GM19372 (cell line): Measurements from ENCODE around the gene SLIT3.

ENCODE experiments used
- ATAC-seq: cut with Tn5 transposase; IDR thresholded peaks from one replicate; pipeline ENCODE4 v1.9.1; 2021; ENCODE audit warnings: mild to moderate bottlenecking, low read depth, moderate library complexity; ENCODE audit not compliant: unreplicated experiment

The SLIT3 gene

DNA sequence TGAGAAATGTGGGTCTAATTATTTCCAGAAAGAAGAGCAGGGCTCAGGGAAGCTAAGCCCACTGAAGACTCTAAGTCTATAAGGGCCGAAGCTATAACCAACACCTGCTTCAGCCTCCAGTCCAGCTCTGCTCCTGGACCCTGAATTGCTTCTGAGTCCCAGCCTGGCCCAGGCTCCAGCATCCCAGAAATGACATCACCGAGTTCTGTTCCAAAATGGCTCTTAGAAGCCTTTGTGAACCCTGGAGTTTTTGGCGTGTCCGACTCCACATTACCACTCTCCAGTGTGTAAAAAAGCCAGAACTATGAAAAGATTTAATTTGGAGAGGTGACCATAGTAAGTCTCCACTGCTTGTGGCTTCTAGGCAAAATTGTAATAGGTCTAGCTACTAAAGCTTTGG is 289.9 kb downstream of the SLIT3 start:
- no peak for ATAC-seq

DNA sequence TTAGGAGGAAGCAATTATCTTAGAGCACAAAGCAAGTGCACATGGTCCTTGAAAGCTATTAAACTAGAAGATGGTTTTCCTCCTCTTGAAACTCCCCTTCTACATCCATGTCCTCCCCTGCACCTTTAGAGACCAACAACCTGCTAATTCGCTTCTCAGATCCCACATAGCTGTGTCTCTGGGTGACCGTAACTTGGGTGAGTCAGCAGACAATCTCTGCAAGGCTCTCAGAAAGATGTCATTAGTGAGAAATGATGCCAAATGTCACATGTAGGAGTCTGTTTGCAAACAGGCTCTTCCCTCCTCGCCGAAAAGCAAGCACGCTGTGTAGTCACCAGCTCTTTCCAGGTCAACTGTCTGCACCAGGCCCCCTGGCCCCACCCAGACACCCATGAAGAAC is 291.8 kb downstream of the SLIT3 start:
- ATAC-seq = no peak

DNA sequence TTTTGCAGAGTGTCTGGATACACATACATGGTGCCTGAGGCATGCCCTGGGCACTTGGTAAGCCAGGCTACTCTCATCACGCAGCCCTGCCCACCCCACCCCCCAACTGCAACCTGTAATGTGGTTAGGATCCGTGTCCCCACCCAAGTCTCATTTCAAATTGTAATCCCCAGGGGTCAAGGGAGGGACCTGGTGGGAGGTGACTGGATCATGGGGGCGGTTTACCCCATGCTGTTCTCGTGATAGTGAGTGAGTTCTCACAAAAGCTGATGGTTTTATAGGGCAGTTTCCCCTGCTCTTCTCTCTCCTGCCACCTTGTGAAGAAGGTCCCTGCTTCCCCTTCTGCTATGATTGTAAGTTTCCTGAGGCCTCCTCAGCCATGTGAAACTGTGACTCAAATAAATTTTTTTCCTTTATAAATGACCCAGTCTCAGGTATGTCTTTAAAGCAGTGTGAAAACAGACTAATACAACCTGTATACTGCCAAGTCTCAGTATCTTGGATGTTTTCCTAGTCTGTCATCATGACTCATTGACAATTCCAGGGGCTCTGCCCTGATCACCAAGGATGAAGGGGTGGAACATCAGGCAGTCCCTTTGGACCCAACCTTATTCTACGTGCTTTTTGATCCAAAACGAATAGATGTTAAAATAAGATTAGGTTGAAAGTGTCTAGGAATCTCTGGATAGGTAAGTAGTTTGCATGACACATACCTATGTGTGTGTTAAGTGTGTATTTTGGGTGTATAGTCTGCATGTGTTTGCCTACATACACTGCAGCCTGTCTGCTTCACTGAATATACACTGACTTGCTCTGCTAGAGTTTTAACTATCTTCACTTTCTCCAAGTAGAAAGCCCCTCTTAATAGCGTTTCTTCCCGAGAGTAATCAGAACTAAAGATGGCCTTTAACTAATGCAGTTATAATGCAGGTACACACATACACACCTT is 293.8 kb downstream of the SLIT3 start:
- ATAC-seq = no peak

DNA sequence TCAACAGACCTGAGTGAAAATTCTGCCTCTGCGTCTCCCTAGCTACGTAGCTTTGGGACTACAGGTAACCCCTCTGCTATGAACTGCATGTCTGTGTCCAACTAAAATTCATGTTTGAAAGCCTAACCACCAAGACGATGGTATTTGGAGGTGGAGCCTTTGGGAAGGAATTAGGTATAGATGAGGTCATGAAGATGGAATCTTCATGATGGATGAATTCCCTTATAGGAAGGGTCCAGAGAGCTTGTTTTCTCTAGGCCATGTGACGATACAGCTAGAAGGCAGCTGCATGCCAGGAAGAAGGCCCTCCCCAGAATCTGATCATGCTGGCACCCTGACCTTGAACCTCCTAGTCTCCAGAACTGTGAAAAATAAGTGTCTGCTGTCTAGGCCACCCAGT is 296.4 kb downstream of the SLIT3 start:
- no peak for ATAC-seq

DNA sequence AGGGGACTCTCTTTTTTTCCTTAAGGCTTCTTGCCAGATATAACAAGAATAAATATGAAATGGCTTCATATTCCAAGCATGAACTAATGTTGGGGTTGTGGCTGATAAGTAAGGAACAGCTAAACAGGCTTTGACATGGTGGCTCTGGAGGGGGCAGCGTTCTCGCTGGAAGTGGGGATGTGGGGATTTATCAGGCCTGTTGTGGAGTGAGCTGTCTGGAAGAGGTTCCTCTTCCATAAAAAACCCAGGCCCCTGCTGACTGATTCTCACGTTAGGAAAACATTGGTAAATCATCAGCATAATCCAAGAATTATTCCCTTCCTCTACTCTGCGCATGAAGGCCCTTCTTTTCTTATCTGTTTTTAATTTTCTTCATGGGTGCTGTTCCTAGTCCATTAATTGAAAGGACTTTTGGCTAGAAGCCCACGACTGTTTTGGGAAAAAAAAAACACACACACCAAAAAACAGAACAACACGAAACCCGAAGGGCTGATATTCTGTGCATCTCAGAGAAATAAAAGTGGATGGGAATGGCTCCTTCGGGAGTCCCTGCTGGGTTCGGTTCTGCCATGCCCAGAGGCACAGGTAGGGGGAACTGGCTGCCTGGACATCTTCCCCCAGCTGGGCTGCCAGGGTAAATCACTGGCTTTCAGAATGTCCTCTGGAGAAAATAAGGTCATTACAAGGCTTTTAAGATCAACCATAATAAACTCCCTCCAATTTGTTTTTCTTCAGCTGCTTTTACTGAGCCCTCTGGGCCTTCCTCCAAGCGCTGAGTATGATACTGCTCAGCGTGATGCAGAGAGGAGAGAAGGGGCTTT is 297.0 kb downstream of the SLIT3 start:
- ATAC-seq = no peak

DNA sequence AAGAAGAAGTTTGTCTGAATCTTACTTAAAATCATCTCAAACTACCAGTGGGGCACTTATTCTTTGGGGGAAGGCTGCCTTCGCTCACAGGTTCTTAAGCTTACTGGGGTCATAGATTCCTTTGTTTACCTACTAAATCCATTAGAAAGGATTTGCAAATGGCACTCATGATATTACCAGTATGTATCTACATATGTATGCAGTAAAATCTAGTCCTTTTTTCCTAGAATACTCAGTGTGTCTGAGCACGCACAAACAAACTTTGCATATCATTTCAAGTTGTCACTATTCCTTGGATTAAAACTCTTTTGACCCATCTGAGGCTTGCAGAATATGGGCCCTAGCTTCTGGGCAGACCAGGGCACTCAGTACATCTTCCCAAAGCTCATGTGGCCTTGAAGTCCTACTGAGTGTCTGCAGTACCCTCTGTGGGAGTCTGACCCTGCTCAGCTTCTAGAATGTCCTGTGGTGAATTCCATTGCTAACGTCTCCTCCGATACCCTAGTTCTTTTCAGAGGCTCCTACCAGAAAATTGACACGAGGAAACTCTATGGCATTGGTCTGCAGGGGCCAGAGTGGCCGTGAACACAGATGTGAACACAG is 297.9 kb downstream of the SLIT3 start:
- ATAC-seq = no peak

DNA sequence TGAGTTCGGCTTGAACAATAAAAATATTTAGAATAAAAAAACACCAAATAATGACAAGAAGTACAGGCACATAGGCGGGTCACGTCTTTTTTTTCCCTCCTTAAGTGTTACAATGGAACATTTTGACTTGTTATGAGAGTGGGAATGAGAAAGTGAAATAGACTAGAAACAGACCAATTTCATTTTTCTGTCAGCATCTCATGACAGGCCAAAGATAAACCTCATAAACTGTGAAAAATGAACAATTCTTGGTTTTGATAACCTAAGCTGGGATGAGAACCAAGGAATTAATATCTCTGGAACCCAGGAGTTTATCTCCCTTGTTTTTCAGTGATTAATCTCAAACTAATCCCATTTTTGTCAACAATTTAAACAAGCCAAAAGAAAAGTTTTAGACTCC is 299.5 kb downstream of the SLIT3 start:
- no peak for ATAC-seq

DNA sequence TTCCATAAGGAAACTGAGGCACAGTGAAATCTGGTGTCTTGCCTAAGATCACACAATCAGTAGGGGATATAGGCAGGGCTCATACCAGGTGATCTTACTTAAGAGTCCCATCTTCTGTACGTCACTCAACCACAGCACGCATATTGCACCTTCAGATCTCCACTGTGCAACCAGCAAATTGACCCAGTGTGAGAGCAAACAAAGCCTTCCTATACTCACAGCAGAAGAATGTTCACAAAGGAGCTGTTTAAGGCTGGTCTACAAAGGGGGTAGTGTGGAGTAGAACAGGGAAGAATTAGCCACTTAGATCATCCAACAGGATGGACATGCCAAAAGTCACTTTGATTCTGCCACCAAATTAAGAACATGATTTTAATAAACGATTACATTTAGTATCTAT is 305.9 kb downstream of the SLIT3 start:
- ATAC-seq = no peak

DNA sequence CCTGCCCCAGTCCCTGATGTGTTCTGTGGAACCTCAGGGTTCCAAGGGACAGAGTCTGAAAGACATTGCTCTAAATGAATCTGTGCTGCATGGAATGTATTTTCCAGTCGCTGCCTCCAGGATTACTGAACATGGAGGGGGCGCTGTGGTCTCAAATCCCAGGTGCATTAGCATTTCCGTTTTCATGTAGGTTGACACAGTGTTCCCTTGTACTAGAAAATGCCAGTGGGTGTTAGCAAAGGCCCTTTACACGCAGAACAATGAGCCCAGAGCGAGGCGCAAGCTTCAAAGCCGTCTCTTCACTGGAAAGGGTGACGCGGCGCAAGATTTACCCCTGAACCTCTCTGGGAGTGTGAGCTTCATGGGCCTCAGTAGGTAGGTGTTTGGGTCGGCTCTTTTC is 308.3 kb downstream of the SLIT3 start:
- ATAC-seq = no peak

DNA sequence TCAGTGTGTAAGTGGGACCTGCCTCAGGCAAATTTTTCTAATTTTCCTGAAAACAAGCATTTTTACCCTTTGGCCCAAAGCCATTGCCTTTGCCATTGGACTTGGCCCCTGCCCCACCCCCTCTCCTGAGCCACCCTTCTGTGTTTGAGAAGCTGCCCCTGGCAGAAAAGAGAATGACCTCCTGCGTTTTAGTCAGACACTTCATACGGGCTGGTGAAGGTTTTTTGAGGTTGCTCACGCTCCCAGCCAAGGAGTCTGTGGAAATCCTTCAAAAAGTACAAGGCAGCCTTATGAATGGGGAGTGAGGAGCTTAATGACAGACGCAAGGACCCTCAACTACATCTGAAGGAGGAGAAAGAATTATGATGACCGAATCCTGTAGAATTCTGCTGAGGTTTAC is 308.9 kb downstream of the SLIT3 start:
- no peak for ATAC-seq

DNA sequence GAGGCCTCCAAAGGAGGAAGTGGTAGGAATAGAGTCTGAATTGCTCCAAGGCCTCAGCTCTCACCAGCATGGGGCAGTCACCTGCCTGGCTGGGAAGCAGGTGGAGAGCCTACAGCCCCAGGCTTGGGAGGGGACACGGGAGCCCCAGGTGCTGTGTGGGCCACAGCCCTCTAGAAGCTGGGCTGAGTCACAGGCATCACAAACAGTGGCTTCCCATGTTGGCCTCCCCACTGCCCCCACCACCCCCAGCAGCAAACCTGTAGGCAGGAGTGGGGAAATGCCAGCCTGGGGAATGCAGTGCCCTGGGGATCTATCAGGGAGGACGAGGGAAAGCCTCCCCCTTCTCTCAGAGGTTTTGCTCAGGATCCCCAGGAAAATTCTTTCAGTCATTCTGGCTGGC is 309.6 kb downstream of the SLIT3 start:
- no peak for ATAC-seq

DNA sequence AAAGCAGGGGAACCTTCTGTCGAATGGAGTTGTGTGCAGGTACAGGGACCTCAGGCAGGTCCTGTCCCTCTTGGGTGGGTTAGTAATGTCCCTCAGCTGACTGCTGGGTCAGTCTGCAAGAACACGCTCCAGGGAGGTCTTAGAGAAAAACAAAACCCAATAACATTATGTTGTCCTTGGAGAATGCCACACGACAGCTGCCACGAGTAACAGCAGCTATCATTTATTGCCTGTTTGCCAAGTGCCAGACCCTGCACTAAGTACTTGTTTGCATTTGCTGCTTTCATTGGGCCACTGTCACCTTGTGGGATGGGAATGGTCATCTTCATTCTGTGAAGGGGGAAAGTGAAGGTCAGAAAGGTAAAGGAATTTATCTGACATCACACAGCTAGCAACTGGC is 310.3 kb downstream of the SLIT3 start:
- no peak for ATAC-seq

DNA sequence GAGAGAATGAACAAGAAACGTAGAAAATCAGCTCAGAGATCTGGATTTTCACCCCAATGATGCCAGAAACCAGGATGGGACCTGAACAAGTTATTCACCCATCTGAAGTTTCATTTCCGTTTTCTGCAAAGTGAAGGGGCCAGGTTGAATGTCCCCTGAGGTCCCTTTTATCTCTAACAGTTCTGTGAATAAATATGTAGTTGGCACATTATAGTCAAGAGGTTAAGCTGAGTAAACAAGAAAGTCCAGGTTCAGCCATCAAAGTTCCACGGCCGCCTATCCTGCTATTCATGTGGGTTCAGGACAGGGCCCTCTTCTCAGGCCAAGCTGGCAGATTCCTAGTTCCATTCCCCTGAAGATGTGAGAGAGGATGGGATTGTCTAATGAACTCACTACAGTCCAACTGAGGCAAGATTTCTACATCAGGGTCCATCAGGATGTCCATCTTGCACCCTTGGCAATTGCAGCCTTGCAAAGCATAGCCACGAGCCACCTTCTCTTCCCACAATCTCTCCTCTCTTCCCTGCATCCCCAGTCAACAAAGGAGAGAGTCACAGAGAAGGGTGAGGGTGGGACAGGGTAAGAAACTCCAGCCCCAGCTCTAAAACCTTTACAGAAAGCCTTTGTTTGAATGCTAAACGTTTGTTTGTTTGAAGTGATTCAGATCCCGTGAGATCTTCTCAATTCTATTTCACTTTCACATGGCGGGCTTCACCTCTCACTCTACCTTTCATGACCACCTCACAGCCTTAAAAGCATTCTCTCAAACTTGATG is 311.0 kb downstream of the SLIT3 start:
- no peak for ATAC-seq

DNA sequence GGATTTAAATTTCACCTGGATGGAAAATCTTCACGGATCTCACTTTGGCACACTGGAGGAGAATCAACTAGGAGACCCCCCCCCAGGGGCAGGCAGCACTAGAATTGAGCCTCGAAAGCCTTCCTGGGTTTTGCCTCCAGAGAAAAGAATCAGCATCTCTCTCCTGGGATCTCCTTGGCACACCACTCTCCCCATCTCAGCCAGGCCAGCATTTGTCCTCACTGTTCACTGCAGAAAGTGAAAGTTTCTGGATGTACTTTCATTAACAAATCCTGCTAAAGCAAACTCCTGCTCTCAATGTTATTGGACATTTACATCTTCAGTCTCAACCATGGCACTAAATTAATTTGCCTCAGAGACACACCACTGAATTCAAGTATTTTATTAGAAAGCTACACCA is 312.2 kb downstream of the SLIT3 start:
- no peak for ATAC-seq

DNA sequence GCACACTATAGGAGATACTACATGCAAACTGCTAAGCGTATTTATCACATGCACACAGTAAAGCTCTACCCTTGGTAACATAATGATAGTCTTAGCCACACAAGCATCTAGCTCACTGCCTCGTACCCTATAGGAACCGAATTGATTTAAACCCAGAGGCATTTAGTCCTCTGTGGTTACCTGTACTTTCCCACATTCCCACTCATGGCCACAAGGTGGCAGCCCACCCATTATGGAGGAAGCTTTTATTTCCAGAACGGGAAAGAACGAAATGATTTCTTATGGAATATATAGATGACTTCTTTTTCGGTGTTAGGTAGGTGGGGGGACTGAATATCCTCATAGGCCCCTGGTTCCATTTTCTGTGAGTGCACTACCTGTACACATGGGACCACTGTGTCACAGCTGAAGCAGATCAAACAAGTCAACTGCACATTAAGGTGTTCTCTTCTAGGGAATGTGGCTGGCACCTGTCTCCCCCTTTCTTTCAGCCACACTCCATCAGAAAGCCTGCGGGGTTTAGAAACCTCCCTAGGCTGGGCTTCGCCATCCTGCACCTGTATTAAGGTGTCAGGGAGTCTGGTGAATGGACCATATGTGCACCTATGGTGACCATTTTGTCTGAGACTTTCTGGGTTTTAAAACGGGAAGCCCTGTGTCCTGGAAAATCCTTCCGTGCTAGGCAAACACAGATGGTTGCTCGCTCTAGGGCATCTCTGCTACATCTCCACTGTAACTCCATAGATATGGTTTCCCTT is 313.2 kb downstream of the SLIT3 start:
- ATAC-seq = peak; percentile 74

DNA sequence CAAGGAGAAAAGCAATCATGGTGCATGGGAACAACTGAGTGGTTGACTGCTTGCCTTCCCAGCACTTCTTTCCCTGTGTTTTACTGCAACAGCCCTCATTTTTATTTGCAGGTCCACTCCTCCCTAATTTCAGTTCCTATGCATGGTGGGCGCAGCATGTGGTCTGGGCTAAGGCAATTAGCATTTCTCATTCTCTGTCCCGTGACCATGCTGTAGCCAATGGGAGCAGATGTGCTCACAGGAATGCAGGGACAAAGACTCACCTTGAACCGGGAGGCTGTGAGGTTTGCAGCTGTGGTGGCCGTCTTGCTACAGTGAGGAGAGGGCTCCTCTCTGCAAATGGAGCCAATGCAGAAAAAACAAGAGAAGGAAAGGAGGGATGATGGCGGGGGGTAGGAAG is 315.5 kb downstream of the SLIT3 start:
- no peak for ATAC-seq

DNA sequence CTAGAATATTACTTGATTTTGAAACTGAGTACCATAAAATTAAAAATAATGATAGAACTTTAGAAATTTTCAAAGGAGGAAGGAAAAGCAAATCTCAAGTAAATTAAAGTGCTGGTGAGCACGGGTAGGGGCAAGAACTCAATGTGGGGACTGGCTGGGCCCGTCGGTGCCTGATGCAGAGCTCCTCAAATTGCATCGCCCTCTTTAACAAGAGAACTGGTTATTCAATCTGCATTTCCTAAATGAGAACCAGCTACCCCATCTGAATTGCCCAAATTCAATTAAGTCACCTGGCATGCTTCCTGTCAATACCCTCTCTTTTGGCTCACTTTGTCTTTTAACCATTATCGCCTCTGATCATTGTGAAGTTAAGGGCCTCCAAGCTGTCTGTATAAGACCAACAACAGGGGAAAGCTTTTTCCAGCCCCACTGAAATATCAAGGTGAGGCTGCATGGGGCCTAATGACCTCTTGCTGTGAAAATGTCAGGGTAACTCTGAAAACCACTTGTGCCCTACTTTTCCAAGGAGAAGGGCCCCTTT is 316.7 kb downstream of the SLIT3 start:
- no peak for ATAC-seq

DNA sequence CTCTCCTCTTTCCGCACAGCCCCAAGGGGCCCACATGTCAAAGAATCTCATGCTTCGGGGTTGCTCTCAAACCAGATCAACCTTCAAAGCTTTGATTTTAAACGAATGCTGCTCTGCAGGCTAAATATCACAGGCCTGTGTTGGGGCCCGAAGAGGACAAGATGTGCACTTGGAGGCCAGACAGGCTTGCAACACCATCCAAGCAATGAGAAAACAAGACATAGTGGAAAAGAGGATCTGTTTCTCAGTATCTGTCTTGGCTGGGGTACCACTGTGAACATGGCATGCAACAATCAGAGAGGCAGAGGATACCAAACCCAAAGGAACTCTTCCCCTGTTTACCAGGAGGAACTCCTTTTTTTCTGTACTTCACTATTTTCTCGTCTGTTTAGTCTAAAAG is 321.8 kb downstream of the SLIT3 start:
- ATAC-seq = no peak

DNA sequence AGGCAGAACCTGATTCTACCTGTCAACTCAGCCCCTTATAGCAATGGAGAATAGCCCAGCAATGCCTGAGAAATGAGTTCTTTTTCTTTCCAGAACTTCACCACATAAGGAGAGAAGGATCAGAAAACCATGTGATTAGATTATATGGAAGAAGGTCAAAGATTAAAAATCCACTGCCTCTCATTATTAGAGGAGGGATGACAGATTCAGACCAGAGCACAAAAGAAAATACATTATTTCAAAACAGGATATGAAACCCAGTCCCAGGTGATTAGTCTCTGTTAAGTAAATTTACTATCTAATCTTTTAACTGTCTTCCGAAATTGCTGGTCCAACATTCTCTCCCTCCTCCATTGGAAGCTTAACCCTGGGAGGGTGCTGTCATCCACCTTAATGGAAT is 322.4 kb downstream of the SLIT3 start:
- no peak for ATAC-seq

DNA sequence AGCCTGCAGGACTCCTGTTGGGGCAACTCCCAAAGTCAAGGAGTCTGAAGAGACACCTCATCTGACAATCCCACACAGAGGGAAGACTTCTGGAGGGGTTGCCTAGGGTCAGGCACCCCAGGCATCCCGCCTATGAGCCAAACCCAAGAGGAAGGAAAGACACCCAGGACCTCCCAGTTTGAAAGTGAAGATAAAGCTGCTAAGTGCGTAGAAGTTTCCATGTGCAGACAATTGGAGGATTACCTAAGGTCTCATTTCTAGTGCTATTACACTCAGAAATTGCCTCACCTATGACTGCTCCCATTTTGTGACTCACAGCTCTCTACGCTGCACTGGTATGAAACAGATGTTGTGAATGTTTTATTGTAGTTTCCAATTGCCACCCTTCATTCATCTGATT is 322.9 kb downstream of the SLIT3 start:
- no peak for ATAC-seq
